K562 (cell line): ENCODE data around the gene MMP2. TPM values are rescaled to one million over a fixed set of nuclear protein-coding genes. Genes with fewer than 3 reads are reported as not detected.

Source experiments
- ATAC-seq: fragments of 200-7000 bp; cut with Tn5 transposase; 3 replicates; pipeline ENCODE4 v1.9.1; 2020; ENCODE audit warnings: moderate library complexity
- BruUV-seq: library from RNA; stranded (reverse); fragments of 400-500 nt; replicated peaks from 2 replicates; lab custom pipeline; 2021; lab: Mats Ljungman, UMichigan
- CTCF ChIA-PET: fragments of 300-600 bp; formaldehyde crosslinking; extraction: SDS; loops from one replicate; lab custom pipeline; 2021; ENCODE audit warnings: low intra/inter-chr PET ratio; lab: Yijun Ruan, JAX
- POLR2A ChIA-PET: fragments of 300-600, 350-650 bp; sonication (Branson Sonifier 250); formaldehyde crosslinking; extraction: SDS; loops from one replicate; lab custom pipeline; 2021; ENCODE audit warnings: antibody characterized with exemption, inconsistent platforms; lab: Yijun Ruan, JAX
- DNase-seq, 4 experiments: peaks; one replicate each; pipeline versions ENCODE4 v3.0.0 to v3.0.0-alpha.2; 2011 to 2018; ENCODE audit warnings: low spot score in 3 of 4, mixed read lengths in 3 of 4; ENCODE audit errors: extremely low read depth in 1 of 4
- FAIRE-seq: peaks from 2 replicates; lab custom pipeline; 2011; peaks lifted over from hg19 to GRCh38; lab: Jason Lieb, UNC
- H2AFZ ChIP-seq: 2 replicates; pipeline ENCODE4 v1.6.0; 2011; ENCODE audit warnings: low read depth, low read length, control low read depth, inconsistent platforms
- H3K27ac ChIP-seq: fragments of 200-600 bp; 3 replicates; pipeline ENCODE4 v1.8.0; 2011; ENCODE audit warnings: low read depth, mild to moderate bottlenecking, control low read depth, inconsistent platforms, low read length, moderate library complexity, mixed read lengths; ENCODE audit errors: extremely low read depth
- H3K27me3 ChIP-seq, 2 experiments: fragments of 300-600 bp in 1 of 2; 2 replicates in 1 of 2; 3 replicates in 1 of 2; pipeline versions ENCODE4 v1.6.0 to v1.8.0; 2011; ENCODE audit warnings: inconsistent platforms in 2 of 2, low read length in 2 of 2, mild to moderate bottlenecking in 1 of 2, mixed read lengths in 1 of 2, moderate library complexity in 1 of 2; ENCODE audit not compliant: control insufficient read depth in 2 of 2, insufficient read depth in 2 of 2
- H3K36me3 ChIP-seq: fragments of 300-600 bp; 3 replicates; pipeline ENCODE4 v1.8.0; 2011; ENCODE audit warnings: mild to moderate bottlenecking, low read length, inconsistent platforms; ENCODE audit not compliant: control insufficient read depth, insufficient read depth
- H3K4me1 ChIP-seq, 2 experiments: fragments of 200-600 bp in 1 of 2; replicated peaks in 1 of 2; 2 replicates in 1 of 2; 3 replicates in 1 of 2; pipeline versions ENCODE4 v1.5.1 to v1.8.0; 2011; ENCODE audit warnings: inconsistent platforms in 2 of 2, low read length in 2 of 2, mild to moderate bottlenecking in 1 of 2, mixed read lengths in 1 of 2, moderate library complexity in 1 of 2; ENCODE audit not compliant: control insufficient read depth in 2 of 2, insufficient read depth in 2 of 2
- H3K4me2 ChIP-seq: 2 replicates; pipeline ENCODE4 v1.6.1; 2011; ENCODE audit warnings: low read length, control low read depth, inconsistent platforms, mixed read lengths; ENCODE audit not compliant: insufficient read depth
- H3K4me3 ChIP-seq: fragments of 200-600 bp; sonication (generic), shearing (Covaris generic); 2 replicates; pipeline ENCODE4 v1.5.1; 2016; ENCODE audit warnings: control low read depth, inconsistent platforms
- H3K79me2 ChIP-seq: fragments of 200-600 bp; 3 replicates; pipeline ENCODE4 v1.8.0; 2011; ENCODE audit warnings: low read length, inconsistent platforms; ENCODE audit not compliant: control insufficient read depth, insufficient read depth
- H3K9ac ChIP-seq, 2 experiments: 2 replicates each; pipeline versions ENCODE4 v1.6.0 to v1.6.1; 2011; ENCODE audit warnings: low read depth in 2 of 2, low read length in 2 of 2, control low read depth in 1 of 2, inconsistent platforms in 1 of 2, mild to moderate bottlenecking in 1 of 2, mixed read lengths in 1 of 2; ENCODE audit not compliant: insufficient read depth in 1 of 2
- H3K9me1 ChIP-seq: one replicate; pipeline ENCODE4 v1.6.0; 2011; ENCODE audit warnings: inconsistent platforms, mild to moderate bottlenecking, low read length, moderate library complexity; ENCODE audit not compliant: control insufficient read depth, insufficient read depth
- H3K9me3 ChIP-seq: replicated peaks from 2 replicates; pipeline ENCODE4 v1.5.1; 2011; ENCODE audit warnings: low read depth, low read length, inconsistent platforms; ENCODE audit not compliant: control insufficient read depth, insufficient read depth
- H4K20me1 ChIP-seq: replicated peaks from 2 replicates; pipeline ENCODE4 v1.6.1; 2011; ENCODE audit warnings: low read length, inconsistent platforms, mixed read lengths; ENCODE audit not compliant: control insufficient read depth, insufficient read depth
- BDP1 ChIP-seq: IDR thresholded peaks from 3 replicates; pipeline ENCODE4 v1.6.1; 2011; ENCODE audit not compliant: insufficient read length, insufficient read depth
- KAT7 ChIP-seq: sonication (generic); formaldehyde crosslinking; IDR thresholded peaks from 2 replicates; pipeline ENCODE4 v1.8.0; 2022; ENCODE audit warnings: missing genetic modification reagents, mild to moderate bottlenecking, borderline replicate concordance
- NUFIP1 ChIP-seq: fragments of 450-650 bp; IDR thresholded peaks from 2 replicates; pipeline ENCODE4 v1.6.1; 2018; ENCODE audit not compliant: partially characterized antibody
- SPI1 ChIP-seq: IDR thresholded peaks from 2 replicates; pipeline ENCODE4 v1.6.1; 2011; ENCODE audit warnings: low read depth, low read length, control low read depth, borderline replicate concordance
- THAP12 ChIP-seq: fragments of 250-450 bp; sonication (Bioruptor Pico); IDR thresholded peaks from 2 replicates; pipeline ENCODE4 v1.9.0; 2021; ENCODE audit warnings: mild to moderate bottlenecking, inconsistent platforms
- YY1 ChIP-seq, 3 experiments: IDR thresholded peaks; 2 replicates each; pipeline ENCODE4 v1.6.1; 2011; ENCODE audit warnings: low read length in 2 of 3, mild to moderate bottlenecking in 2 of 3, moderate library complexity in 2 of 3, borderline replicate concordance in 1 of 3, control low read depth in 1 of 3, low read depth in 1 of 3; ENCODE audit not compliant: insufficient read depth in 3 of 3, insufficient replicate concordance in 2 of 3, control insufficient read depth in 1 of 3, insufficient read length in 1 of 3; ENCODE audit errors: extremely low read depth in 1 of 3
- ZC3H4 ChIP-seq: sonication (generic); formaldehyde crosslinking; IDR thresholded peaks from 2 replicates; pipeline ENCODE4 v1.9.0; 2021; ENCODE audit warnings: missing genetic modification reagents, borderline replicate concordance
- ZKSCAN3 ChIP-seq: fragments of 250-450 bp; sonication (Bioruptor Pico); IDR thresholded peaks from 2 replicates; pipeline ENCODE4 v1.4.0; 2020
- WGBS: fragments of 100-300 bp; shearing (Covaris generic); methylation state at CpG from one replicate; pipeline ENCODE4 v1.1.6; 2016; ENCODE audit warnings: low coverage, mixed read lengths; ENCODE audit not compliant: insufficient coverage; ENCODE audit errors: missing lambda C conversion rate; 5-methylcytosine and 5-hydroxymethylcytosine counted together
- in situ Hi-C: fragments of 300-500 bp; cut with MboI; formaldehyde crosslinking; loops from 4 replicates; pipeline ENCODE4 v1.15.0; 2018; ENCODE audit warnings: inconsistent platforms, mixed read lengths
- intact Hi-C: fragments of 100-400 bp; cut with micrococcal nuclease; formaldehyde crosslinking; loops from 2 replicates; pipeline ENCODE4 v1.14.2; 2022
- polyA plus RNA-seq, 8 experiments: library from polyadenylated mRNA; depleted of rRNA in 4 of 8; stranded (reverse) in 5 of 8; unstranded in 3 of 8; fragments of >200 nt; fragmentation: Nextera tagmentation in 2 of 8; fragmentation: Illumina TruSeq in 1 of 8; extraction: Ambion mirVana in 2 of 8; extraction: Trizol in 1 of 8; gene quantifications; 2 replicates each; pipeline versions ENCODE4 v1.2.1 to v1.2.3, GENCODE V29; 2011 to 2014; ENCODE audit warnings: inconsistent platforms in 1 of 8, missing spikeins in 1 of 8
- total RNA-seq, 7 experiments: library from RNA; depleted of rRNA in 6 of 7; stranded (reverse); fragments of >200 nt in 6 of 7; fragmentation: Illumina TruSeq in 2 of 7; extraction: Trizol in 2 of 7; gene quantifications; 2 replicates each; pipeline versions ENCODE4 v1.2.1 to v1.2.3, GENCODE V29; 2011 to 2021; ENCODE audit warnings: low replicate concordance in 1 of 7

MMP2 gene
- total and polyA plus RNA-seq, 9 of the 15 experiments (the other 6 are each of a cell fraction or from before 2014, with no cell fraction given) = 0.05 to 0.53 TPM; not detected in 7

- TF ChIP-seq KAT7 (CRISPR knock-in tag) (no peak), THAP12 (CRISPR knock-in tag) (no peak), SPI1 (no peak), ZC3H4 (no peak), ZKSCAN3 (no peak), YY1 (IDR thresholded peaks at IDR 0.05; ENCODE audit: borderline replicate concordance in 1 of 3, control insufficient read depth in 1 of 3, extremely low read depth in 1 of 3, insufficient read depth in 3 of 3, insufficient read length in 1 of 3, insufficient replicate concordance in 2 of 3, low read depth in 1 of 3, low read length in 2 of 3) (no peak), NUFIP1 (no peak), BDP1 (no peak)
- Histone ChIP-seq H3K79me2 (no peaks in the 10 kb centered on the region), H3K9me1 (no peaks in the 10 kb centered on the region), H3K36me3 (no peaks in the 10 kb centered on the region), H3K27me3 (peaks cover 0 to 11% of the 10 kb centered on the region in 2 experiments; a peak in 4 of 5 replicates), H3K9ac (no peak overlapping the region), H2AFZ (no peak overlapping the region), H3K9me3 (no peaks in the 10 kb centered on the region), H3K4me3 (no peak overlapping the region), H3K27ac (no peak overlapping the region), H4K20me1 (no peaks in the 10 kb centered on the region), H3K4me1 (peaks cover 4 to 17% of the 10 kb centered on the region in 2 experiments; a peak in 3 of 5 replicates), H3K4me2 (no peak overlapping the region)
- ChIA-PET CTCF (interaction anchor here (0.6 kb wide), 1 partner anchor 43 kb away, joined by 3 read pairs; no protein-coding TSS in a partner anchor), POLR2A (no interaction called here)
- intact Hi-C loops (loop anchor here (10.0 kb wide), 1 partner anchor 146 kb away; no protein-coding TSS in a partner anchor), in situ Hi-C loops (loop anchor here (10.0 kb wide), 1 partner anchor 346 kb away; no protein-coding TSS in a partner anchor)
- BruUV-seq = no TSS peak
- FAIRE-seq = no peak
- peak in 1 of 4 experiments; percentile 1 for DNase-seq
- no peak for ATAC-seq
- 3% methylated on average over 3 of the region's 3 CpGs for WGBS
These were observed 20.3 kb downstream of the MMP2 start for GRCh38 chr16:55499281-55499680.
